Measurements from ENCODE around the gene CACNB4.
"Not testable (repeated sequence)": the region's sequence is repeated elsewhere in the genome, so short reads cannot be mapped to it uniquely, and the experiment has no call there.

Gene CACNB4

DNA sequence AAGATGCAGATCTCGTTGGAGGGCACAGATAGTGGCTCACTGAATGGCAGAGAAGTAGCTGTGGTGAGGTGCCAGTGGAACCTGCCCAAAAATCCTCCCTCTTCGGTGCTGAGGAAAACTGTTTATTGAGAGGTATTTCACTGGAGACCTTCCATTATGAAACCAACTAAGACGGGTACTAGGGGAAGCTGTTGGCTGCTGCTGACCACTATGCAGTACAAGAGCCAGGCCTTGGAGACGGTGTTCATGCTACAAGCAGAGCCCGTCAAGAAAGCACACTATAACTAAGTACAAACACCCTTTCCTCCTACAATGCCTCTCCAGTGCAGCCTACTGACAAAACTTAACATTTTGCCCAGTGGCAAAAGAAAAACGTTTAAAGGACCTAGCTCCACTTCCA is 275.2 kb downstream of the CACNB4 start:
- DNase-seq (ENCODE audit: low spot score) = no peak

DNA sequence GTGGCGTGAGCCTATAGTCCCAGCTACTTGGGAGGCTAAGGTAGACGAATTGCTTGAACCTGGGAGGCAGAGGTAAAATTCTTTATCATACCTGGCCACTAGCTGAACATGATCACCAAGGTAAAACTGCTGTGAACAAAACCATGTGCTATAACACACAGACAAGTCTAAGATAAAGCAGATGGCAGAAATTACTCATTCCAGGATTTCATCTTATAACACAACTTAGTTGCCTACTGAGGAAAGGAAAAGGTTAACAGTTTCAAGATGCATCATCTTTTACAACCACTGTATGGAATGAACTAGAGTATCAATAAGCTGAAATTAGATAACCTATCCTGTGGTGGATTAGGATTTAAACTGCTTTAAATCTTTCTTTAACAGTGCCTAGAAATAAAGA is 278.9 kb downstream of the CACNB4 start:
- DNase-seq (ENCODE audit: low spot score) = no peak

DNA sequence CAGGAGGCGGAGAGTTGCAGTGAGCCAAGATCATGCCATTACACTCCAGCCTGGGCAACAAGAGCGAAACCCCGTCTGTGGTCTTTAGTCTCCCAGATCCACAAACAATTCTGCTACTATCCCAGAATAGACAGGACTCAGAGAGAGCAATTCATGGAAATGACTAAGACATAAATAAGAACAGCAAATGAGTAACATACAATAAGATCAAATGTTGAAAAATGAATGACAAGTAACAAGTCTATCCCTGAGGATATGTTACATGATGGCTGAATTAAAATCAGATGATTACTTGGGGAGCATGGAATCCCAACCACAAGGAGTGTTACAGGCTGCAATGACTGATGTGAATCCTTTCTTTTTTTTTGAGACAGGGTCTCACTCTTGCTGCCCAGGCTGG is 280.9 kb downstream of the CACNB4 start:
- no peak for DNase-seq (ENCODE audit: low spot score)

DNA sequence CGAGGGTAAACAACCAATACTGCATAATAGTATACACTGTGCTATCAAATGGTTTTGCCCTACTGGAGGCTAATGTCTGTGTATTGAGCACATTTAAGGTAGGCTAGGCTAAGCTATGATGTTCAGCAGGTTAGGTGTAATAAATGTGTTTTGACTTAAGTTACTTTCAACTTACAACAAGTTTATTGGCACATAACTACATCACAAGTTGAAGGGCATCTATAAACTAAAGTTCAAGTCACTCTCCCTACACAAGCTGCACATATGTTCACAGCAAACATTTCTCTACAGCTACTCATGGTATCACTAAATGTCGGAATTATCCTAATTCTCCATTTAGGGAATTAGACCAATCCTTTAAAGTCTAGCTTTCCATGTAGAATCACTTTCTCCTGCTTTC is 282.0 kb downstream of the CACNB4 start:
- DNase-seq (ENCODE audit: low spot score) = no peak

DNA sequence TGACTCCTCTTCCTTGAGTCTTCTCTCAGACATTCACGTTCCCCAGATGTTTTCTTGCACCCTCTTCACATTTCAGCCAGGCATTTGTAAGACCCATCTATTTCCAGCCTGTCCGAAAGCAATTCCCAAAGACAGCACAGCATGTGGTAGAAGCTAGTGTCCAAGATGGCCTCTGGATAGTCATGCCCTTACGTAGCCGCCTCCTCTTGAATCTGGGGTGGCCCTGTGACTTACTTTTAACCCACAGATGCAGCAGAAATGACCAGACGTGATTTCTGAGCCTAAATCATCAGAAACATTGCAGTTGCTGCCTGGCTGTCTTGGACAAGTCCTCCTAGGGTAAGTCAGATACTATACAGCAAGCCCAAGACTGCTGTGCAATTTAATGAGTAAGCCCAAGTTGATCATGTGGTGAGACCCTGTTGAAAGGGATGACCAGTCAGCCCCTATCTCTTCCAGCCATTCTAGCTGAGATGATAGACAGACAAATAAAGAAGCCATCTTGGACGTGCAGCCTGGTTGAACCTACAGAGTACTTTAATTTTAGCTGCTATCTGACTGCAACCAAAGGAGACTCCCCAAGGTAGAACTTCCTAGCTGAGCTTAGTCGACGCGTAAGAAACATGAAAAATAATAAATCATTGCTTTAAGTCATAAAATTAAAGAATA is 282.9 kb downstream of the CACNB4 start:
- no peak for DNase-seq (ENCODE audit: low spot score)

DNA sequence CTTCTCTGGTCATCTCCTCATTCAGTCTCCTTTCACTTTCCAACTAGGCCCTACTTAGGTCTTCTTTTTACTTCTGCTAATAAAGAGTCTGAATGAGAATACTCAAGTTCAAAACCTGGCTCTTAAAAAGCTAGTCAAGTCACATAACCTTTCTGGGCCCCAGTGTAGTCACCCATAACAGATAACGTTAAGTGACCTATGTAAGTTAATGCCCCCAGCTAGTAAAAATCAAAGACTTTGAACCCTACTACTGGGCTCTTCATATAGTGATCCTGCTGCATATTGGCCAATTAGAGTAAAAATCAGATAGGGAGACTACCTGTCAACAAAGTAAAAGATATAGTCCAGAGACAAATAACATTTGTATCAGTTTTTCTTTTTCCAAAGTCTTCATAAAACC is 288.4 kb downstream of the CACNB4 start:
- no peak for DNase-seq (ENCODE audit: low spot score)

DNA sequence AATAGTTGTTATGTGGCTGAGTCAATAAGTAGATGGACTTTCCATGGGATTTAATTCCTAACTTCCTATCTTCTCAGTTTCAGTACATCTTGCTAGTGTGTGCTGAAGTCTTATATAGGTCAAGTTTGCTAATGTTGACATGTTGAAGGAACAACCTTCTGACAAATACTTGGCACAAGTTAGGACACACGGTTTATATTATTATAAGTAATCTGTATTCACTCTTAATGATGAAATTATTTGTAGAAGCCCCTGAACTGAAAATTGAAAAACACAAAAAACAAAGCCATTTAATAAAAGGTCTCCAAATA is 289.8 kb downstream of the CACNB4 start:
- DNase-seq (ENCODE audit: low spot score) = no peak

DNA sequence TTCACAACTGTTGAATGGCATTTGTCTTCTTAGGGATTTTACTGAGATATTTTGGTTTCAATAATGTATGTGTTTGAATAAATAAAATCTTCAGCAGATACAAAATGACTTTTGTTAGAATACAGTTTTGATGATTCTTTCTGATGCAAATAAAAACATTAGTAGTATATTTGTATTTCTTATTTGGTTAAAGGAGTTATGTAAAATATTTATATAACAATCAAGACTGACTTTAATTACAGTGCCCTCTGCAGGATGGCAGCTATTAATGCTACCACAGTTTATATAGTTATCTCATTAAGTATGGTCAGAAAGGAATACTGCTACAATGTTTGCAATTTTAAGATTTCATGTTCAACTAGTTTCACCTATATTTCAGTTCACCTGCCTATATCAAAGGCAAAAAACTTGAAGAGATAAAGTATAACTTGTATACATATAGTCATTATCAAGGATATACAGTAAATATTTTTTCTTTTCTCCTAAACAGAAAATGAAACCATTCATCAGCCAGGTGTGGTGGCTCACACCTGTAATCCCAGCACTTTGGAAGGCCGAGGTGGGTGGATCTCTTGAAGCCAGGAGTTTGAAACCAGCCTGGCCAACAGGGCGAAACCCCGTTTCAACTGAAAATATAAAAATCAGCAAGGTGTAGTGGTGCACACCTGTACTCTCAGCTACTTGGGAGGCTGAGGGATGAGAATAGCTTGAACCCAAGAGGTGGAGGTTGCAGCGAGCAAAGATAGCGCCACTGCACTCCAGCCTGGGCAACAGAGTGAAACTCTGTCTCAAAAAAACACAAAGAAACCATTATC is 290.4 kb downstream of the CACNB4 start:
- no peak for DNase-seq (ENCODE audit: low spot score)

DNA sequence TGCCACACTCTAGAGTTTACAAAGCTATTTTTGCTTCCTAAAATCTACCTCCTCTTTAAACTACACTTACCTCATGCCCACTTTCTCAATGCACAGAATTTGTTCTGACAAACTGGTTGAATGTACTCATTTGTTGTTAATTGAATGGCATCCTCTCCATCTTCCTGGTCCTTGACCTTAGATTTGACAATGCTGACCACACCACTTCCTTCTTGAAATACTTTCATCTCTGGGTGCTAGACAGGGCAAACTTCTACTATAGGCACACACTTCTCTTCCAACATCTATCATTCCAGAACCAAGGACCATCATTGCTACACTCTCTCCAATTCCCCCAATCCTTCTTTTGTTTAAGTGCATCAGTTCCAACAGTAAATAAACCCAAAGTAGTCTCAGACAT is 292.9 kb downstream of the CACNB4 start:
- DNase-seq (ENCODE audit: low spot score) = no peak

DNA sequence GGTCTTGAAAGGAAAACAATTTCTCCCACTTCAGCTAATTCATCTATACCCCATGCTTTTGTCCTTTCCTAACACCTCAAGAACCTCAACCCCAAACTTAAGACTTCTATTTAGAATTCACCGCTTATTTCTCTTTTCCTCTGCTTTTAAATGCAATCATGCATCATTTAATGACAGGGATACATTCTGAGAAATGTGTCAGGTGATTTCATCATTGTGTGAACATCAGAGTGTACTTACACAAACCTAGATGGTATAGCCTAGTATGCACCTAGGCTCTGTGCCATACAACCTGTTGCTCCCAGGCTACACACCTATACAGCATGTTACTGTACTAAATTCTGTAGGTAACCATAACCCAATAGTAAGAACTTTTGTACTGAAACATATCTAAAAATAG is 293.5 kb downstream of the CACNB4 start:
- DNase-seq (ENCODE audit: low spot score) = no peak

DNA sequence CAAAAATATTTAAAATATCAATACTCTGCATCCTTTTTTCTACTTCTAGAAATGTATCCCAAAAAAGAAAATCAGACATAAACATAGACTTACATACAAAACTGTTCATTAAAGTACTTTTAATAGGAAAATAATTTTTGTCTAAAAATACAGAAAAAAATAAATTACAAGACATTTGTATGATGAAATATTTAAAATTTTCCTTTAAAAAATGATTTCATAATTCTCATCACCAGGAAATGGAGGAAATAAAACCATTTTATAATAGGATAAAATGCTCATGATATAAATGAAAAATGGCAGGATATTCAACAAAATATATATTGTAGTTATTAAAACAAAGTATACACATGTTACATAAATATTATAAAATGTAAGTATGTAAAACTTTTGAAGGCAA is 295.0 kb downstream of the CACNB4 start:
- no peak for DNase-seq (ENCODE audit: low spot score)

DNA sequence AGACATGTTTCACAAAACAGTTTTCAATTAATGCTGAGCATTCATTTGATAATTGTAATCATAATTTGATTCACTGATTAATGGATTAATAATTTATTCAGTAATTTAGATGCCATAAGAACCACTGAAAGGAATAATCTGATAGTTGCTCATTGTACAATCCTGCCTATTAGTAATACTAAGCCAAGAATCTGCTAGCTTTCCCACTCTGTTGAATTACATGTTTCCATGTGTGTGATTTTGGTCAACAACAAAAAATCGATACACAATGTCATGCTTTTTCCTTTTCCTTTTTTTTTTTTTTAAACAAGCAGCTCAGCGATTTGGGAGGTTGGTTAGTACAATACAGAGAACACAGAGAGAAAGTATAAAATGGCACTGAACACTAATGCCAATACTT is 296.5 kb downstream of the CACNB4 start:
- DNase-seq (ENCODE audit: low spot score) = no peak

DNA sequence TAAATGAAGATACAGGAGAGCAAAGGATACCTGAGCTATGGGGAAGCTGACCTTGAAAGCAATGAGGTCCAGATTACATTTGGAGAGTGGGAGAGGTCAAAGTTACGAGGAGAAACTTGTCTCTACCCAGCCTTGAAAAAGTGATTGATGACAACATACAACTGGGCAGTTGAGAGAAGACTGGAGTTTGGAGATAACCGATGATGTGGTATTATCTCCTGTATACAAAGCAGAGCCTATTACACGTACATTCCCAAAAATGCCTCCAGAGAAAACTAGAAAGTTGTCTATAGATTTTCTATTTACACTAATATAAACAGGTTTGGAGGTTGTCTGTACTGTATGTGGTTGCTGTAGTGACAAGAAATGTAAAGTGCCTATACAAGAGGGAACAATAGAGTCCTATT is 299.0 kb downstream of the CACNB4 start:
- no peak for DNase-seq (ENCODE audit: low spot score)

DNA sequence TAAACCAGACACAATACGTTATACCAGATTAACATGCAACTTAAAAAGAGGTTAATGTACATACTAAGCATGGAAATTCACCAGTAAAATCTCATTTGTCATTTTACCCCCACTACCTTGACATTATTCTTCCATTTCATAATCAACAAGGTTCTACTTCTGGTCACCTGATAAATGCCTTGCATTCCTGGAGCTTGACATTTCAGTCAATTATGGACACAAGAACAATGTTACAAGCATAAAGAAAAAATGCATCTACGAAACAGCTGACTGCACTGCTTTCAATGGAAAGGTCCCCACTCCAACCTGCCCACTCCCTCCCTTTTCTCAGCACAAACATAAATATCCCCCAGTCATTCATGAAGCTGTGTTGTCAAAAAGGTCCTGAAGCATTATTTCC is 302.1 kb downstream of the CACNB4 start:
- DNase-seq (ENCODE audit: low spot score) = no peak

DNA sequence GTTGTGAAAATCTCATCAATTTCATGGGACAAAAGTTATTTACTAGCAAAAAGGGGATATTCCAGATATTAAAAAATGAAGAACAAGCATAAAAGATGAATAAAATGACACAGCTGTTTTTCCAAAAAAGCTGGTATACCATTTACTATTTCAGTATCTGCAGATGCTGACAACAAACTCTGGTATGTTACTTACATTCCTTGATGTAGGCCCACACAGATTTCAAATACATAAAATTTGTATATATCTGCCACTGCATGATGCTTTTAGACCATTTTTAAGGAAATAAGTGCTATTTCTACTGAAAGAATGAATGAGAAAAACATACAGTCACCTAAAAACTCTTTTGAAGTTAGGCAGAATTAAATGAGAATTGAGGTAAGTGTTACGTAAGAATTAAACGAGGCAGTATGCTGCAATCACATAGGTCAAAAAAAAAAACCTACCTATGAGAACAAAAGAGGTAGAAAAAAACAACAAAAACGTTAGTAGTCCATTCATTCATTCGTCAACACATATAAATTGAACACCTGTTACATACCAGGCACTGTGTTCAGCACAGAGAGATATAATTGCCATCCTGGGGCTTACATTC is 303.1 kb downstream of the CACNB4 start:
- DNase-seq (ENCODE audit: low spot score) = no peak

DNA sequence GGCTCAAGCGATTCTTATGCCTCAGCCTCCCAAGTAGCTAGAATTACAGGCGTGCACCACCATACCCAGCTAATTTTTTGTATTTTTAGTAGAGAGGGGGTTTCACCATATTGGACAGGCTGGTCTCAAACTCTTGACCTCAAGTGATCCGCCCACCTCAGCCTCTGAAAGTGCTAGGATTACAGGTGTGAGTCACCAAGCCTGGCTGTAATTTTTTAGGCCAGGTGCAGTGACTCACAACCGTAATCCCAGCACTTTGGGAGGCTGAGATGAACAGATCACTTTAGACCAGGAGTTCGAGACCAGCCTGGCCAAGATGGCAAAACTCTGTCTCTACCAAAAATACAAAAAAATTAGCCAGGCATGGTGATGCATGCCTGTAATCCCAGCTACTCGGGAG is 304.4 kb downstream of the CACNB4 start:
- not testable (repeated sequence) for DNase-seq (ENCODE audit: low spot score)

DNA sequence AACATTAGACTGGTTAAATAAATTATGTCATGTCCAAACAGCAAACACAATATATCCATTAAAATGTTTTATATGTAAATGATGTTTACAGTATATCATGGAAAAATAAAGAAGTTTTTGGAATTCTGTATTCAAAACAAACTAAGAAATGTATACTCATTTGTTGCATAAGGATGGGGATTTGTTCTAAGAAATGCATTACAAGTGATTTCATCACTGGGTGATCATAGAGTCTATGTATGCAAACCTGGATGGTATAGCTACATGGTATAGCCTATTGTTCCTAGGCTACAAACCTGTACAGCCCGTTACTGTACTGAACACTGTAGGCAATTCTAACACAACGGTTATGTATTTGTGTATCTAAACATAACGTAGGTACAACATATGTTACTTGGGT is 305.7 kb downstream of the CACNB4 start:
- no peak for DNase-seq (ENCODE audit: low spot score)

DNA sequence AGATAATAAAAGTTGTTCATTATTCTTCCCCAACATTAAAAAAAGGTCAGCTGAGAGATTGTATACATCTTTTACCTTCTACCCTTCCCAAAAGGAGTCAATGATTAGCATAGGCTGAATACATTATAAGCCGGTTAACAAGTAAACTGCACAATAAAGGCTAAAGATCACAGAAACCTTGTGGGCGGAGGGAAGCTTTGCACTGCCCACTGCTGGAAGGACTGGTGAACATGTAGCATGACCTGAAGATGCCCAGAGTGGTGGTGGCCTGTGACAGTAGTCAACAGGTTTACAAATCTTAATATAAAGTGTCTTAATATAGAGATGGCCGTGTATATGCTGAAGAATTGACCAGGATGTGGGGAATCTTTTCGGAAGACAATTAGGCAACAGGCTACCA is 306.3 kb downstream of the CACNB4 start:
- DNase-seq (ENCODE audit: low spot score) = no peak

DNA sequence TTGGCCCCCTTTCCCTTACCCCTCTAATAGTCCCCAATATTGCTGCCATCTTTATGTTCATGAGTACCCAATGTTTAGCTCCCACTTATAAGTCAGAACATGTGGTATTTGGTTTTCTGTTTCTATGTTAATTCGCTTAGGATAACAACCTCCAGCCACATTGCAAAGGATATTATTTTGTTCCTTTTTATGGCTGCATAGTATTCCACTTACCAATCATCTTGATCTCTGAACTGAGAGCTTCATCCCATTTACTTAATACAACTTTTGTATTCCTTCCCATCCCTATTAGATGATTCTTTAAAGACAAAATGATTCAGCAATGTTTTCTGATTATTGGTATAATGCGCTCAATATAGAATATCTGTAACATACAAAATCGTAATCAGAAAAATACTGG is 307.3 kb downstream of the CACNB4 start:
- DNase-seq (ENCODE audit: low spot score) = no peak

DNA sequence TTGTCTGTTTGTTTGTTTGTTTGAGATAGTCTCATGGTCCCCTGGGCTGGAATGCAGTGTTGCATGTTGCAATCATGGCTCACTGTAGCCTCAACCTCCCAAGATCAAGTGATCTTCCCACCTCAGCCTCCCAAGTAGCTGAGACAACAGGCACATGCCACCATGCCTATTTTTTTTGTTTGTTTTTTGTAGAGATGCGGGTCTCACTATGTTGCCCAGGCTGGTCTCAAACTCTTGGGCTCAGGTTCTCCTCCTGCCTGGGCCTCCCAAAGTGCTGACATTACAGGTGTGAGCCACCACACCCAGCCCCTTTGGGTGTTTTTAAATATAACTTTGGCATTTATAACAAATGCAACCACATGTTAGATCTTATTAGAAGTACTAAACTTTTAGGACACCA is 308.2 kb downstream of the CACNB4 start:
- no peak for DNase-seq (ENCODE audit: low spot score)

DNA sequence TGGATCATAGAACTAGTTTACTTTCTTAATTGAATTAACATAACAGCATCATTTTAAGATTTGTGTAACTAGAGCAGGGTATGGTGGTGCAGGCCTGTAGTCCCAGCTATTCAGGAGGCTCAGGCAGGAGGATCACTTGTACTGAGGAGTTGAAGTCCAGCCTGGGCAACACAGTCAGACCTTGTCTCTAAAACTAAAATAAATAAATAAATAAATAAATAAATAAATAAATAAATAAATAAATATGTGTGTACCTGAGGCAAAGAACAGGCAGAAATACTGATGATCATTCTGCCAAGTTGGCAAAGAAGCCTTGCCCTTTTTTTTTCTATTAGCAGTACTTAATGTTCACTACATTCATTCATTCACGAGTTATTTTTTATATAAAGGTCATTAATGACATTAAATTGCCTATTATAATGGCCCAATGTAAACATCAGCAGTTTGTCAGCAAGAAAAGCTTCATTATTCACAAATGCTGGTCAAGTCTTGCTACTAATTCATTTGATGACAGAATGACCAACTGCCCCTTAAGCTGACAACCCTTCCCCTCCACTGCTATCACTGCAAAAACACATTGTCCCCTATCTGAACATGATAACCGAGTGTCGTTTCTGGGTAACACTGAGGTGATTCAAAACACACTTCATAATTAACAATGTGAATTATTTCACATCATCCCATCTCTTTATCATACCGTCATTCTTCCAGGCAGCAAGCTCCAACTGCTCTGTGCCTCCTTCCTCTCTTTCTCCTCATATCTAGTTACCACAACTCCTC is 309.6 kb downstream of the CACNB4 start:
- DNase-seq (ENCODE audit: low spot score) = no peak

DNA sequence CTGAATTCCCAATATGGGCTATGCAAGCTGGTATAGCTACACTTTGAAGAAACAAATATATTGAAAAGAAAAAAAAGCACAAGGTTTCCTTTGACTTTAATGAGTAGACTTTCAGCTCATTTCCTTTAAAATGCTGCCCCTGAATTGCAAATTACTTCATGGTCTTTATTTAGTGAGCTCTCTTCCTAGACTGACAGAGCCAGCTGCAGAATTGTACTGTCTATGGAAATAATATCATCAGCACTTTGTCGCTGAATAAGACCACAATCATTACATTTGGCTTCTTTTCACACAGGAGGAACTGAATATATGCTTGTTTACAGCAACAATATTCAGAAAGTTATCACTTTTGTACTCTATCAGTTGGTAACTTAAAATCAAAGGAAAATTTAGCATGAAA is 312.4 kb downstream of the CACNB4 start:
- DNase-seq (ENCODE audit: low spot score) = no peak

DNA sequence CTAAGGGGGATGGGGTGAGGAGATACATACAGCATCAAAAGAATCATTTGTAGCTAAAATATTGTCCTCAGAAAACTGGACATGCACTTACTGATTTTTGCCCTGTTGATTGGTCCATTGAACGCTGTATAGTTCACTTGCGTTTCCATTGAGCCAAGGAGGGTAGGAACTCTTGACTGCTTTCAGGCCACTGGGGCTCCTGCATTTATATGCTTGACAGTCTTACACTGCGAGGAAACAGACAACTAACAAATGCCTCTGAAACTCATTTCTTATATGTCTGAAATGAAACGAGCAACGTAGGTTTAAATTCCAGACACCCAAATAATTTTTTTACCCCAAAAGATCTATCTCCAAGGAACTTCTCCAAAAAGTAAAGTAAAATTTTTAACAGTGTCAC is 312.8 kb downstream of the CACNB4 start:
- DNase-seq (ENCODE audit: low spot score) = no peak

Data from left forelimb (tissue), 1 donor.